Brain (organoid and tissue), 1 donor: ENCODE results near the gene CKAP2. TPM values are rescaled to one million over a fixed set of nuclear protein-coding genes. Genes with fewer than 3 reads are reported as not detected.

Experiments used
- polyA plus RNA-seq: library from polyadenylated mRNA; stranded (reverse); fragments of 350-450 nt; fragmentation: Illumina TruSeq; extraction: RNeasy Lipid Tissue Mini Kit (QIAGEN cat#74804); gene quantifications from one replicate; pipeline ENCODE4 v1.2.3, GENCODE V29; 2015; ENCODE audit warnings: low read depth, low replicate concordance; ENCODE audit not compliant: insufficient read depth

CKAP2 gene
- polyA plus RNA-seq, 1 donor from 2014 or later, result 13.0 TPM

Other genes with a start within 250 kb of the CKAP2 start
- gene THSD1, start 49.3 kb upstream of the CKAP2 start, polyA plus RNA-seq, result 1.7 TPM
- gene VPS36, start 4.8 kb upstream of the CKAP2 start, polyA plus RNA-seq, result 5.6 TPM
- 5.1 TPM for gene HNRNPA1L2, start 187.0 kb downstream of the CKAP2 start, polyA plus RNA-seq
- gene SUGT1, start 197.4 kb downstream of the CKAP2 start, polyA plus RNA-seq, result 21.7 TPM